GM12873 (cell line): Measurements from ENCODE around the gene MLLT10.

ENCODE experiments used
- CTCF ChIP-seq: IDR thresholded peaks from 2 replicates; pipeline ENCODE4 v1.5.1; 2012; ENCODE audit warnings: low read depth, mild to moderate bottlenecking, moderate library complexity, low read length, control low read depth; ENCODE audit not compliant: insufficient read depth; ENCODE audit errors: missing control alignments

MLLT10 gene

GRCh38 chr10:21791276-21791675 is 257.2 kb downstream of the MLLT10 start:
- no peak for TF ChIP-seq CTCF
